GM19023 (cell line): Measurements from ENCODE around the gene PUS1.

Experiments
- ATAC-seq: cut with Tn5 transposase; IDR thresholded peaks from one replicate; pipeline ENCODE4 v1.9.1; 2021; ENCODE audit warnings: mild to moderate bottlenecking, moderate library complexity; ENCODE audit not compliant: unreplicated experiment

The PUS1 gene

GRCh38 chr12:131902332-131903241 is 26.5 kb upstream of the PUS1 start:
- ATAC-seq, result no peak

GRCh38 chr12:131903270-131904255 is 25.5 kb upstream of the PUS1 start:
- ATAC-seq, result no peak

- no peak for ATAC-seq
Measured at GRCh38 chr12:131904346-131904745, 24.7 kb upstream of the PUS1 start.

- no peak for ATAC-seq
Measured at GRCh38 chr12:131905081-131905629, 23.9 kb upstream of the PUS1 start.

GRCh38 chr12:131905630-131906091 is 23.4 kb upstream of the PUS1 start:
- no peak for ATAC-seq

- ATAC-seq, result no peak
Measured at GRCh38 chr12:131907379-131908091, 21.5 kb upstream of the PUS1 start.

GRCh38 chr12:131908092-131909080 is 20.7 kb upstream of the PUS1 start:
- ATAC-seq, result no peak

- ATAC-seq, result no peak
Measured at GRCh38 chr12:131909081-131909751, 19.9 kb upstream of the PUS1 start.

- ATAC-seq, result no peak
Measured at GRCh38 chr12:131909752-131910219, 19.3 kb upstream of the PUS1 start.

- no peak for ATAC-seq
Measured at GRCh38 chr12:131910302-131911027, 18.6 kb upstream of the PUS1 start.

GRCh38 chr12:131911028-131911650 is 17.9 kb upstream of the PUS1 start:
- no peak for ATAC-seq

- no peak for ATAC-seq
Measured at GRCh38 chr12:131911851-131912477, 17.1 kb upstream of the PUS1 start.

- no peak for ATAC-seq
Measured at GRCh38 chr12:131912518-131913274, 16.4 kb upstream of the PUS1 start.

GRCh38 chr12:131913666-131914065 is 15.4 kb upstream of the PUS1 start:
- ATAC-seq, result no peak

- ATAC-seq, result no peak
Measured at GRCh38 chr12:131914179-131914702, 14.8 kb upstream of the PUS1 start.
